ENCODE results near the gene ABHD17A. TPM values are rescaled to one million over a fixed set of nuclear protein-coding genes. Genes with fewer than 3 reads are reported as not detected.

ABHD17A gene
- total and polyA plus RNA-seq, 2 of the 8 experiments (the other 6 are each of a cell fraction or from before 2014, with no cell fraction given), result 41.2 to 87.4 TPM

GRCh38 chr19:1909761-1910080, 24.4 kb upstream of the ABHD17A start:
- H3K36me3 ChIP-seq (ENCODE audit: control insufficient read depth in 2 of 4, insufficient read depth in 4 of 4, low read length in 3 of 4), result peaks cover 0 to 17% (median 9%) of the 10 kb centered on the region in 4 experiments; a peak in 3 of 8 replicates
- no peak overlapping the region for H2AK5ac ChIP-seq (ENCODE audit: low read depth, low read length)
- no peak overlapping the region for H3K27ac ChIP-seq (ENCODE audit: low read depth, low read length)
- WGBS, 2 experiments (ENCODE audit: extremely low coverage in 1 of 2, insufficient coverage in 1 of 2, insufficient read length in 1 of 2, insufficient replicate concordance in 2 of 2, low coverage in 1 of 2, low lambda C conversion rate in 2 of 2, missing lambda C conversion rate in 1 of 2), result 92% methylated on average over 9 of the region's 10 CpGs; no CpG with 5 or more reads in 1 of the 2 experiments
- peaks cover 16 to 39% of the 10 kb centered on the region in 2 experiments for H4K20me1 ChIP-seq (replicated peaks in 1 of 2; ENCODE audit: control insufficient read depth in 1 of 2, insufficient read depth in 2 of 2, low read length in 2 of 2)
- H3K4me2 ChIP-seq (ENCODE audit: insufficient read depth in 1 of 2, low read depth in 2 of 2, low read length in 2 of 2), result no peak overlapping the region
- ChIA-PET POLR2A (ENCODE audit: partially characterized antibody) (interaction anchor here (0.9 to 1.4 kb wide), 3 partner anchors 18 to 65 kb away, joined by 3 to 5 read pairs (median 3); no protein-coding TSS in a partner anchor), CTCF (ENCODE audit: partially characterized antibody) (interaction anchor here (1.1 to 2.0 kb wide), 4 partner anchors 14 to 111 kb away, joined by 3 to 6 read pairs (median 4); no protein-coding TSS in a partner anchor)
- no peak overlapping the region for H3K23ac ChIP-seq (ENCODE audit: insufficient read length)
- H2BK20ac ChIP-seq (ENCODE audit: low read length), result no peak overlapping the region
- H3K9ac ChIP-seq (replicated peaks in 1 of 4; ENCODE audit: extremely low read depth in 1 of 4, low read depth in 3 of 4, low read length in 3 of 4), result no peak overlapping the region
- FAIRE-seq (no peak), DNase-seq (ENCODE audit: low read depth in 1 of 2, low spot score in 2 of 2) (no peak)
- H4K8ac ChIP-seq (ENCODE audit: extremely low read depth, insufficient read depth, low read length), result no peak overlapping the region
- H3K4me1 ChIP-seq (replicated peaks in 1 of 4; ENCODE audit: control insufficient read depth in 3 of 4, insufficient read depth in 4 of 4, low read length in 3 of 4), result peaks cover 0 to 6% (median 5%) of the 10 kb centered on the region in 4 experiments; a peak in 5 of 7 replicates
- H3K23me2 ChIP-seq (ENCODE audit: low read depth, low read length), result peaks cover 3% of the 10 kb centered on the region
- H3K14ac ChIP-seq (ENCODE audit: insufficient read length), result no peak overlapping the region
- no peak overlapping the region for H2BK5ac ChIP-seq (ENCODE audit: low read depth, low read length)
- no peaks in the 10 kb centered on the region for H3K27me3 ChIP-seq (replicated peaks in 1 of 4; ENCODE audit: control insufficient read depth in 3 of 4, extremely low read depth in 1 of 4, insufficient read depth in 3 of 4, low read length in 3 of 4)
- H3K79me1 ChIP-seq (ENCODE audit: low read depth, low read length), result peaks cover 31% of the 10 kb centered on the region
- no peak overlapping the region for H3K56ac ChIP-seq (replicated peaks; ENCODE audit: insufficient read length, low read depth, low read length)
- no peak overlapping the region for H4K5ac ChIP-seq (ENCODE audit: insufficient read length, low read depth, low read length)
- no peak overlapping the region for H3K4me3 ChIP-seq (ENCODE audit: extremely low read depth in 1 of 4, insufficient read depth in 2 of 4, low read depth in 3 of 4, low read length in 4 of 4)
- H3K18ac ChIP-seq (ENCODE audit: extremely low read depth, low read length), result no peak overlapping the region
- H2AFZ ChIP-seq (ENCODE audit: low read length), result no peak overlapping the region
- no peak overlapping the region for H2BK15ac ChIP-seq (ENCODE audit: low read length)
- H2BK120ac ChIP-seq (replicated peaks; ENCODE audit: low read depth, low read length), result no peak overlapping the region
- H4K91ac ChIP-seq (replicated peaks; ENCODE audit: insufficient read length, low read length), result no peak overlapping the region
- no peak overlapping the region for H3K4ac ChIP-seq (replicated peaks; ENCODE audit: insufficient read length, low read depth, low read length)
- H3K79me2 ChIP-seq (ENCODE audit: control insufficient read depth in 1 of 2, insufficient read depth in 2 of 2, low read length in 2 of 2), result peaks cover 16 to 80% of the 10 kb centered on the region in 2 experiments; a peak in 3 of 4 replicates
- H3K9me3 ChIP-seq (ENCODE audit: insufficient read depth in 2 of 2, low read depth in 1 of 2, low read length in 1 of 2), result no peaks in the 10 kb centered on the region
- no peak overlapping the region for H2BK12ac ChIP-seq (ENCODE audit: low read depth, low read length)
- TF ChIP-seq GABPA (IDR thresholded peaks at IDR 0.05; ENCODE audit: borderline replicate concordance, insufficient read depth, low read length) (no peak), CEBPB (IDR thresholded peaks at IDR 0.05; ENCODE audit: low read depth, low read length) (no peak), KDM1A (IDR thresholded peaks at IDR 0.05; ENCODE audit: borderline replicate concordance, low read length) (no peak), FOSL1 (IDR thresholded peaks at IDR 0.05; ENCODE audit: insufficient read depth, low read depth, low read length) (no peak), TBP (IDR thresholded peaks at IDR 0.05; ENCODE audit: low read depth, low read length) (no peak), SIX5 (IDR thresholded peaks at IDR 0.05; ENCODE audit: low read depth, low read length) (no peak), E2F6 (IDR thresholded peaks at IDR 0.05) (no peak), RBBP5 (IDR thresholded peaks at IDR 0.05; ENCODE audit: borderline replicate concordance, low read depth, low read length) (no peak), SAP30 (IDR thresholded peaks at IDR 0.05; ENCODE audit: insufficient read depth, insufficient replicate concordance, low read length) (no peak), KDM4A (IDR thresholded peaks at IDR 0.05; ENCODE audit: low read depth, low read length, severe bottlenecking) (no peak), TAF1 (IDR thresholded peaks at IDR 0.05; ENCODE audit: low read depth, low read length) (no peak), TCF12 (IDR thresholded peaks at IDR 0.05; ENCODE audit: low read depth, low read length) (no peak), SIRT6 (IDR thresholded peaks at IDR 0.05; ENCODE audit: low read length) (no peak), BRCA1 (IDR thresholded peaks at IDR 0.05; ENCODE audit: low read depth, low read length) (no peak), NRF1 (IDR thresholded peaks at IDR 0.05; ENCODE audit: low read depth, low read length) (no peak)
